UCSD-AML1 (cell line): ENCODE data around the gene NSMCE1.
A peak's percentile ranks its signal among the peaks of the same experiment; 100 is the strongest.

Experiments used
- DNase-seq: peaks from one replicate; lab custom pipeline; 2025; ENCODE audit not compliant: unreplicated experiment; lab: John Stamatoyannopoulos, UW

NSMCE1 gene

GRCh38 chr16:27199235-27199586 is 69.4 kb downstream of the NSMCE1 start:
- DNase-seq = no peak

GRCh38 chr16:27198451-27199234 is 69.9 kb downstream of the NSMCE1 start:
- no peak for DNase-seq

GRCh38 chr16:27197004-27197403 is 71.6 kb downstream of the NSMCE1 start:
- no peak for DNase-seq

- no peak for DNase-seq
These were observed 72.5 kb downstream of the NSMCE1 start for GRCh38 chr16:27195941-27196595.

- DNase-seq = no peak
These were observed 73.4 kb downstream of the NSMCE1 start for GRCh38 chr16:27195076-27195741.

- DNase-seq = no peak
These were observed 75.1 kb downstream of the NSMCE1 start for GRCh38 chr16:27193300-27193990.

- DNase-seq = no peak
These were observed 77.1 kb downstream of the NSMCE1 start for GRCh38 chr16:27191352-27191924.

- DNase-seq = no peak
These were observed 78.2 kb downstream of the NSMCE1 start for GRCh38 chr16:27190316-27190871.

- DNase-seq = no peak
These were observed 79.1 kb downstream of the NSMCE1 start for GRCh38 chr16:27189335-27189972.

GRCh38 chr16:27188633-27189032 is 79.9 kb downstream of the NSMCE1 start:
- DNase-seq = no peak

GRCh38 chr16:27185776-27186130 is 82.8 kb downstream of the NSMCE1 start:
- DNase-seq = no peak

- DNase-seq = no peak
These were observed 85.6 kb downstream of the NSMCE1 start for GRCh38 chr16:27182906-27183405.

- DNase-seq = no peak
These were observed 87.4 kb downstream of the NSMCE1 start for GRCh38 chr16:27181019-27181790.

- DNase-seq = peak; percentile 88
These were observed 89.0 kb downstream of the NSMCE1 start for GRCh38 chr16:27179500-27180072.

- DNase-seq = no peak
These were observed 91.4 kb downstream of the NSMCE1 start for GRCh38 chr16:27177031-27177774.

- no peak for DNase-seq
These were observed 92.7 kb downstream of the NSMCE1 start for GRCh38 chr16:27175888-27176287.
